Stimulated activated naive CD8-positive, alpha-beta T cell treated with anti-CD3 and anti-CD28 coated beads, Interleukin-15, amount 100 ng/mL, for 72 hours (primary cell): ENCODE measurements around the gene TPRG1L.

Experiments used
- ATAC-seq: fragments of 150-1000 bp; cut with Tn5 transposase; 2 replicates; pipeline ENCODE4 v1.10.0; 2021; ENCODE audit warnings: mild to moderate bottlenecking, moderate library complexity
- DNase-seq, 2 donors: peaks; one replicate each; pipeline ENCODE4 v3.0.0; 2021 to 2022
- H3K27ac Mint-ChIP-seq, 2 donors: one replicate each; pipeline ENCODE4 v1.8.0; 2022; ENCODE audit warnings: mild to moderate bottlenecking in 2 of 2, mixed read lengths in 2 of 2, moderate library complexity in 2 of 2
- H3K27me3 Mint-ChIP-seq: one replicate; pipeline ENCODE4 v1.8.0; 2022; ENCODE audit warnings: mixed read lengths
- H3K4me1 Mint-ChIP-seq: one replicate; pipeline ENCODE4 v1.8.0; 2022; ENCODE audit warnings: mild to moderate bottlenecking, mixed read lengths
- H3K4me3 Mint-ChIP-seq, 2 donors: one replicate each; pipeline ENCODE4 v1.8.0; 2022; ENCODE audit warnings: mild to moderate bottlenecking in 2 of 2, mixed read lengths in 2 of 2, moderate library complexity in 1 of 2
- H3K9me3 Mint-ChIP-seq, 2 donors: one replicate each; pipeline ENCODE4 v1.8.0; 2022; ENCODE audit warnings: mixed read lengths in 2 of 2

The TPRG1L gene

GRCh38 chr1:3600354-3600753 is 24.5 kb upstream of the TPRG1L start:
- Mint-ChIP-seq H3K4me1 (peaks cover 32% of the 10 kb centered on the region), H3K27ac (no peak overlapping the region), H3K27me3 (no peaks in the 10 kb centered on the region), H3K9me3 (no peaks in the 10 kb centered on the region), H3K4me3 (no peak overlapping the region)
- no peak for ATAC-seq
- DNase-seq = no peak

GRCh38 chr1:3601743-3602142 is 23.1 kb upstream of the TPRG1L start:
- DNase-seq (no peak), ATAC-seq (no peak)
- Mint-ChIP-seq H3K4me1 (peaks cover 30% of the 10 kb centered on the region), H3K9me3 (no peaks in the 10 kb centered on the region), H3K4me3 (no peak overlapping the region), H3K27me3 (no peaks in the 10 kb centered on the region), H3K27ac (no peak overlapping the region)

- Mint-ChIP-seq H3K27me3 (no peaks in the 10 kb centered on the region), H3K27ac (no peak overlapping the region), H3K4me1 (peaks cover 24% of the 10 kb centered on the region), H3K9me3 (no peaks in the 10 kb centered on the region), H3K4me3 (no peak overlapping the region)
- no peak for DNase-seq
- no peak for ATAC-seq
Measured at GRCh38 chr1:3602375-3602774, 22.4 kb upstream of the TPRG1L start.

- ATAC-seq = peak; percentile 18
- no peak for DNase-seq
- peaks cover 16% of the 10 kb centered on the region for H3K4me1 Mint-ChIP-seq
- H3K27ac Mint-ChIP-seq = no peak overlapping the region
- no peaks in the 10 kb centered on the region for H3K9me3 Mint-ChIP-seq
- H3K27me3 Mint-ChIP-seq = no peaks in the 10 kb centered on the region
- no peak overlapping the region for H3K4me3 Mint-ChIP-seq
Measured at GRCh38 chr1:3603156-3603555, 21.7 kb upstream of the TPRG1L start.

- no peak overlapping the region for H3K27ac Mint-ChIP-seq
- ATAC-seq (peak; percentile 4), DNase-seq (no peak)
- no peaks in the 10 kb centered on the region for H3K27me3 Mint-ChIP-seq
- no peak overlapping the region for H3K4me3 Mint-ChIP-seq
- H3K4me1 Mint-ChIP-seq = peaks cover 9% of the 10 kb centered on the region
- H3K9me3 Mint-ChIP-seq = no peaks in the 10 kb centered on the region
Measured at GRCh38 chr1:3603571-3604467, 21.0 kb upstream of the TPRG1L start.

- H3K9me3 Mint-ChIP-seq = no peaks in the 10 kb centered on the region
- no peak overlapping the region for H3K4me3 Mint-ChIP-seq
- no peak overlapping the region for H3K27ac Mint-ChIP-seq
- DNase-seq = no peak
- peaks cover 2% of the 10 kb centered on the region for H3K4me1 Mint-ChIP-seq
- H3K27me3 Mint-ChIP-seq = no peaks in the 10 kb centered on the region
- ATAC-seq = no peak
Measured at GRCh38 chr1:3604468-3604974, 20.3 kb upstream of the TPRG1L start.

- H3K27me3 Mint-ChIP-seq = no peaks in the 10 kb centered on the region
- H3K4me1 Mint-ChIP-seq = no peaks in the 10 kb centered on the region
- no peak overlapping the region for H3K27ac Mint-ChIP-seq
- no peak overlapping the region for H3K4me3 Mint-ChIP-seq
- ATAC-seq (no peak), DNase-seq (no peak)
- H3K9me3 Mint-ChIP-seq = no peaks in the 10 kb centered on the region
Measured at GRCh38 chr1:3604997-3605823, 19.6 kb upstream of the TPRG1L start.

- no peaks in the 10 kb centered on the region for H3K9me3 Mint-ChIP-seq
- no peak overlapping the region for H3K4me3 Mint-ChIP-seq
Measured at GRCh38 chr1:3606779-3607702, 17.8 kb upstream of the TPRG1L start.

GRCh38 chr1:3607703-3608065 is 17.1 kb upstream of the TPRG1L start:
- Mint-ChIP-seq H3K4me3 (no peak overlapping the region), H3K4me1 (peaks cover 16% of the 10 kb centered on the region), H3K9me3 (no peaks in the 10 kb centered on the region), H3K27me3 (peaks cover 14% of the 10 kb centered on the region), H3K27ac (no peak overlapping the region)
- ATAC-seq (no peak), DNase-seq (no peak)

More at GRCh38 chr1:3606779-3607702, 17.8 kb upstream of the TPRG1L start:
- H3K27me3 Mint-ChIP-seq = peaks cover 12% of the 10 kb centered on the region
- no peak overlapping the region for H3K27ac Mint-ChIP-seq
- peaks cover 15% of the 10 kb centered on the region for H3K4me1 Mint-ChIP-seq
- ATAC-seq = no peak
- DNase-seq = no peak

GRCh38 chr1:3608154-3608553 is 16.7 kb upstream of the TPRG1L start:
- Mint-ChIP-seq H3K27ac (no peak overlapping the region), H3K27me3 (peaks cover 14% of the 10 kb centered on the region), H3K4me1 (peaks cover 16% of the 10 kb centered on the region), H3K4me3 (no peak overlapping the region), H3K9me3 (no peaks in the 10 kb centered on the region)
- no peak for ATAC-seq
- DNase-seq = no peak

- Mint-ChIP-seq H3K4me3 (no peak overlapping the region), H3K4me1 (peaks cover 16% of the 10 kb centered on the region), H3K9me3 (no peaks in the 10 kb centered on the region), H3K27ac (no peak overlapping the region), H3K27me3 (peaks cover 21% of the 10 kb centered on the region)
- DNase-seq (no peak), ATAC-seq (no peak)
Measured at GRCh38 chr1:3609016-3609768, 15.6 kb upstream of the TPRG1L start.

GRCh38 chr1:3609769-3610526 is 14.9 kb upstream of the TPRG1L start:
- peaks cover 21% of the 10 kb centered on the region for H3K27me3 Mint-ChIP-seq
- H3K4me1 Mint-ChIP-seq = peaks cover 16% of the 10 kb centered on the region
- no peak overlapping the region for H3K27ac Mint-ChIP-seq
- no peak overlapping the region for H3K4me3 Mint-ChIP-seq
- DNase-seq = no peak
- no peaks in the 10 kb centered on the region for H3K9me3 Mint-ChIP-seq
- no peak for ATAC-seq

- DNase-seq (no peak), ATAC-seq (no peak)
- Mint-ChIP-seq H3K9me3 (no peaks in the 10 kb centered on the region), H3K4me3 (peak overlapping the region; percentile 51 to 74), H3K4me1 (peaks cover 16% of the 10 kb centered on the region), H3K27ac (no peak overlapping the region), H3K27me3 (peaks cover 21% of the 10 kb centered on the region)
Measured at GRCh38 chr1:3610527-3611169, 14.2 kb upstream of the TPRG1L start.
